HG03439 (cell line): ENCODE measurements around the gene EEIG2.
"Not testable (repeated sequence)": the region's sequence is repeated elsewhere in the genome, so short reads cannot be mapped to it uniquely, and the experiment has no call there.

Experiments used
- ATAC-seq: cut with Tn5 transposase; IDR thresholded peaks from one replicate; pipeline ENCODE4 v1.9.1; 2021; ENCODE audit warnings: mild to moderate bottlenecking, moderate library complexity; ENCODE audit not compliant: unreplicated experiment

Gene EEIG2

DNA sequence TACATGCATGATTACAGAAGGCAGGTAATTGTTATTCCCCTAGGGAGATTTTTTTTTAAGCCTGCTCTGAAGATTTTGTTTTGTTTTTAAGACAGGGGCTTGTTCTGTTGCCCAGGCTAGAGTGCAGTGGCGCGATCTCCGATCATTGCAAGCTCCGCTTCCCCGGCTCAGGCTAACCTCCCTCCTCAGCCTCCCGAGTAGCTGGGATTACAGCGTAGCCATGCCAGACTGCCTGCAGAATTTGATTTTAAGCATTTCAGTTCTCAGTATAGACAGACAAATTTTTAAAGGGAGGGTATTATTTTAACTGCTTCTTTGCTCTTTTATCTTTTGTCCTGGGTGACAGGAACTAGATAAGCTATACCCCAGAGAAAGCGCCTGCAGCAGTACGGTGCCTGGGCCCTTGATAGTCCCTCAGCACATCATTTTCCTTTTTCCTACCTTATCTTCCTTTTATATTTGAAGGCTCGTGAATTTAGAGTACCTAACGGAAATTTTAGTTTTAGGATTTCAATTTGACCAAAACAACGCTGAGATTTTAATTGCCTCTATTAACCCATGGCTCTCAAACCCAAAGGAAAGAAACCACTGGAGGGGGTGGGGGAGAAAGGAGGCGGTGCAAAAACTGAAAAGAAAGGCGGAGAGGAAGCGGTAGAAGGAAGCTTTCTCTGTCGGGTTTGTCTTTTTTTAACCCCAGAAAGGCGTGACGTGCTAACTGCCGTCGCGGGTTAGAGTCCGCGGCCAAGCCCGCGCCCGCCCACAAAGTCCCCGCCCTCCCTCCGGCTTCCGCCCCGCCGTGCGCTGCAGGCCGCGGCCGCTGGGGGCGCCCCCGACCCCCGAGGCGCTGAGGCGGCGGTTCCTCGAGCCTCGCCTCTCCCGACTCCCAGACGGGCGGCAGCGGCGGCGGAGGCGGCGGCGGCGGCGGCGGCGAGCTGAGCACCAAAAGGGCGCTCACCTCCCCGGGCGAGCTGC, at the start of gene EEIG2:
EEIG2 (plus strand) TSS at position 886 of the 972 bp plus-strand sequence. CDS start 329 bp downstream, outside the sequence.
- peak; percentile 76 for ATAC-seq

DNA sequence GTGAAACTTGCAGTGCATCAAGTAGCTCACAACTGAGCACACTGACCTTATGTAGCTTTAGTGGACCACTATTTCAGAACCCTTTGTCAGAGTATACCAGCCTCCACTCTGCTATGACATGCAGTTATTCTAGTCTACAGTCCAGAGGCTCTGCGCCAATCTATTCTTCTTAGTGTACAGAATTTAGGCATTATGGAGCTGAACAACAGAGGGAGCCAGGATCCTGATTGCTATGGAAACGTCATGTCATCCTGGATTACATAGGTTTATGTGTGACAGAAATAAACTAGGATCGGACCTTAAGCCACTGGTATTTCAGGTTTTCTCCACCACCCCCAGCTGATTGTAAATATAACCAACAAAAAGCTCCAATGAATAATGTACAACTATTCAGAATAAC, 48.1 kb upstream of the EEIG2 start:
- ATAC-seq: no peak

DNA sequence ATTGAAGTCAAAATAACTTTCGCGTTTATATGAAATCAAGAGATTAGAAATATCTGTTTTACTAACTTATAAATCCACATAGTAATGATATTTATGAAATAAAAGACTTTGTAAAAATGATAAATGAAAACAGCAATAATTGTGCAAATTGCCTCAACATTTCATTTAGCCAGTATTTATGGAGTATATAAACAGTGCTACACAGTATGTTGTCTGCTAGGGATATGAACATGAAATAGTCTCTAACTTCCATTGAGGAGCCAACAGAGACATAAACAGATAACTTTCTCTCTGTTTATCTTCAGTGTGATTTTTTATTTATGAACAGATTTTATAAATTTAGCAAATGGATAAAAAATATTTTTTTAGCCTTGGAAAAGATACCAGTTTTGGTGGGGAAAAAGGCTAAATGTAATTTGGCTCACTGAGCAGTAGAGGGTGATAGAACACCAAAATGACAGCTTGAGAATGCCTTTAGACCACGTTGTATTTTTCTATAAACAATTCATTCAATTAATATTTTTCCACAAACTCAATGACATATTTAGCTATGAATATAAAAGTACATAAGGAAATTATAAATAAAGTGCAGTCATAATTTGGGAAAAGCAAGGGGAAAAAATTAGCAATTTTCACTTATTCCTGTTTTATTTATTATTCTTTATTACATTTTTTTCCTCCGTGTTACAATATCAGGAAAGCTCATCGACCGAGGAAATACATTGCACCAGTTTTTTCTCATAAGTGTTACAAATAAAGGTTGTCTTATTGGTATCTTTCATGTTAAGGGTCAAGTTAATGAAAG, 47.5 kb upstream of the EEIG2 start:
- peak; percentile 58 for ATAC-seq

DNA sequence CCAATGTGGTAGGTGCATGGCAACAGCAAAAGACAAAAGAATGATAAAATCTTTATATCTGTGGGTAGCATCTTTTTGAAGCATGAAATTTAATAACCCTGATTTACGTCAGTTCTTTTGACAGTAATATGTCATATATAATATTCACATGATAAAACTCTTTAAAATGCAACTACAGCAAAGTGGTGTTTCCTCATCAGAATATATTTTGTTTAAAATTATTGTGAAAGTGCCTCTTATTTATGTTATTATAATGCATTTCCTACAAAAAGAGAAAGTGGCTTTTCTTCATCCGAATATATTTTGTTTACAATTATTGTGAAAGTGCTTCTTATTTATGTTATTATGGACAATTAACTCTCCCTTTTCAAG, 46.9 kb upstream of the EEIG2 start:
- ATAC-seq: no peak

DNA sequence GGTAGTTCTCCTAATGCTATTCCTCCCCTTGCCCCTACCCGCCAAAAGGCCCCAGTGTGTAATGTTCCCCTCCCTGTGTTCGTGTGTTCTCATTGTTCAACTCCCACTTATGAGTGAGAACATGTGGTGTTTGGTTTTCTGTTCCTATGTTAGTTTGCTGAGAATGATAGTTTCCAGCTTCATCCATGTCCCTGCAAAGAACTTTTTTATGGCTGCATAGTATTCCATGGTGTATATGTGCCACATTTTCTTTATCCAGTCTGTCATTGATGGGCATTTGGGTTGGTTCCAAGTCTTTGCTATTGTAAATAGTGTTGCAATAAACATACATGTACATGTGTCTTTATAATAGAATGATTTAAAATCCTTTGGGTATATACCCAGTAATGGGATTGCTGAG, 46.0 kb upstream of the EEIG2 start:
- ATAC-seq: not testable (repeated sequence)

DNA sequence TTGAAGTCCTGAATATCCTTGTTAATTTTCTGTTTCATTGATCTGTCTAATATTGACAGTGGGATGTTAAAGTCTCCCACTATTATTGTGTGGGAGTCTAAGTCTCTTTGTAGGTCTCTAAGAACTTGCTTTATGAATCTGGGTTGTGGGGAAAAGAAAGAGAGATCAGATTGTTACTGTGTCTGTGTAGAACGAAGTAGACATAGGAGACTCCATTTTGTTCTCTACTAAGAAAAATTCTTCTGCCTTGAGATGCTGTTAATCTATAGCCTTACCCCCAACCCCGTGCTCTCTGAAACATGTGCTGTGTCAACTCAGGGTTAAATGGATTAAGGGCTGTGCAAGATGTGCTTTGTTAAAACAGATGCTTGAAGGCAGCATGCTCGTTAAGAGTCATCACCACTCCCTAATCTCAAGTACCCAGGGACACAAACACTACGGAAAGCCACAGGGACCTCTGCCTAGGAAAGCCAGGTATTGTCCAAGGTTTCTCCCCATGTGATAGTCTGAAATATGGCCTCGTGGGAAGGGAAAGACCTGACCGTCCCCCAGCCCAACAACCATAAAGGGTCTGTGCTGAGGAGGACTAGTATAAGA, 42.5 kb upstream of the EEIG2 start:
- ATAC-seq: not testable (repeated sequence)

DNA sequence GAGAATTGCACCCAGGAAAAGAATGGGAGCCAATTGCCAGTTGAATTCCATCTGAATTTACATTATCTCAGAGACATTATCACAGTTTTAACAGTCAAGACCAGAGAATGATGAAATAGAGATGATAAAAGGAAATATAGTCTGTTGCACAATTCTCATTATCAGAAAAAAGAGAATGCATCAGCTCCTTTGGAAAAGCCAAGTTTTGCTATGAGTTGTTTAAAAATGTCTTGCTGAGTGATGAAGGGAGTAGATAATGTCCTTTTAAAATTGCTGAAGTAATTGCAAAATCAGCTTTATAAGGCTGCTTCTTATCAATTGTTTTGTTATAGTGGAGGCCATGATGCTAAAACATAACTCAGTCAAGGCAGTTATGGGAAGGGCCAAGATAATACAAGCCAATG, 37.9 kb upstream of the EEIG2 start:
- no peak for ATAC-seq

DNA sequence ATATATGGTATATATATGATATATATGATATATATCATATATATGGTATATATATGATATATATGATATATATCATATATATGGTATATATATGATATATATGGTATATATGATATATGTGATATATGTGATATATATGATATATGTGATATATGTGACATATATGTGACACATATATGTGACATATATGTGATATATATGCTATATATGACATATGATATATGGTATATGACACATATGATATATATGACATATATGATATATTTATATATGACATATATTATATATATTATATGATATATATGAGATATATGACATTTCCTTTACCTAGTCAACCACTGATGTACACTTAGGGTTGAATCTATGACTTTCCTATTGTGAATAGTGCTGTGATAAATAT, 36.1 kb upstream of the EEIG2 start:
- no peak for ATAC-seq

DNA sequence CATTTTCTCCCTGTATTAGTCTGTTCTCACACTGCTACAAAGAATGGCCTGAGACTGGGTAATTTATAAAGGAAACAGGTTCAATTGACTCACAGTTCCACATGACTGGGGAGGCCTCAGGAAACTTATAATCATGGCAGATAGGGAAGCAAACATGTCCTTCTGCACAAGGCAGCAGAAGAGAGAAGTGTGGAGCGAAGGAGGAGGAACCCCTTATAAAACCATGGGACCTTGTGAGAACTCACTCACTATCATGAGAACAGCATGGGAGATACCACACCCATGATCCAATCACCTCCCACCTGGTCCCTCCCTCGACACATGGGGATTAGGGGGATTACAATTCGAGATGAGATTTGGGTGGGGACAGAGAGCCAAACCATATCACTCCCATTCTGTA, 35.2 kb upstream of the EEIG2 start:
- ATAC-seq: no peak

DNA sequence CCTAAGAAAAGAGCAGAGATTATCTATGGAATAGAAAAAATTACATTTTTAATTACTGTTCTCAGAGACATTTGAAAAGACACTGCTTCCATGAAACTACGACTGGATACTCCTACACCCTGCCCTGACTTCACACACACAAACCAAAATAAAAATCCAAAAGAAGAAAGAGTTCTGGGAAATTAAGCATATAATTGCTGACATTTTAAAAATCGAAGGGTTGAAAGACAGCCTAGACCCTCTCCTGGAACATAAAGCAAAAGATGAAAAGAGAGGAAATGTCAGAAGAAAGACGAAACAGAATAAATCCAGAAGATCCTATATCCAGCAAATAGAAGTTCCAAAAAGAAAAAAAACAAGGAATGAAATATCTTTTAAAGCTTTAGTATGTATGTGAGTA, 32.8 kb upstream of the EEIG2 start:
- no peak for ATAC-seq

DNA sequence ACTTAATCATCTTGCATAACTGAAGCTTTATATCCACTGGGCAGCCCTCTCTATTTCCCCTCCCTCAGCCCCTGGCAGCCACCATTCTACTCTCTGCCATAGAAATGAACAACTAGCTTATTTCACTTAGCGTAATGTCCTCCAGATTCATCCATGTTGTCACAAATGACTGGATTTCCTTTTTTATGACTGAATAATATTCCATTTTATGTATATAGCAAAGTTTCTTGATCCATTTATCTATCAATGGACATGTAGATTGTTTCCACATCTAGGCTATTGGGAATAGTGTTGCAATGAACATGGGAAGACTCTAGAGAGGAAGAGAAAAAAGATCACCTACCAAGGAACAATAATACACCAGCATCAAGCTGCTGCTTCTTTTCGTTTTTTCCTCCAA, 32.1 kb upstream of the EEIG2 start:
- no peak for ATAC-seq

DNA sequence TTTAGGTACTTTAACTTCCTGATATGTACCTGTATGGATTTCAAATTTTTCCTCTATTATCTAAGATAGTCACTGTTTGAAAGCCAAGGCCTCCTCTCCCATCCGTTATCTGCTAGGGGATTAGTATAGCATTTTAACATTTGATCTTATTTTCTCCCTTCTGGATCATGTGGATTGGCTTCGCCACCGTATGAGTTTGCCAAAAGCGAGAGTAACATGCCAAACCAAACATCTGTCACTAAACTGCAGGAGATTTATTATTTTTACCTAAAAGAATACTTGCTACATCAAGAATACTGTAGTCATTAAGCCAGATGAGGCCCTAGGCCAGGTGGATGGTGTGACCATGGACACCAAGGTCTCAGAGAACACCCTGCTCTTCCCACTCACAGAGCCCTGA, 28.5 kb upstream of the EEIG2 start:
- no peak for ATAC-seq

DNA sequence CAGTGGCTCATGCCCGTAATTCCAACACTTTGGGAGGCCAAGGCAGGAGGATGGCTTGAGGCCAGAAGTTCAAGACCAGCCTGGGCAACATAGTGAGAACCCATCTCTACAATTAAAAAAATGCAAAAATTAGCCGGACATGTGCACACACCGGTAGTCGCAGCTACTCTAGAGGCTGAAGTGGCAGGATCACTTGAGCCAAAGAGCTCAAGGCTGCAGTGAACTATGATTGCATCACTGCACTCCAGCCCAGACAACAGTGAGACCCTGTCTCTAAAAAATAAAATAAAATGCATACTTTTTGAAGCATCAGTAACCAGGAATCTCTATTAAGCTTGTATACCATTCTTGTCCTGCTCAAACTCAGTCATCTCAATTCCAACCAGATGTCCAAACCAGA, 27.2 kb upstream of the EEIG2 start:
- ATAC-seq: no peak

DNA sequence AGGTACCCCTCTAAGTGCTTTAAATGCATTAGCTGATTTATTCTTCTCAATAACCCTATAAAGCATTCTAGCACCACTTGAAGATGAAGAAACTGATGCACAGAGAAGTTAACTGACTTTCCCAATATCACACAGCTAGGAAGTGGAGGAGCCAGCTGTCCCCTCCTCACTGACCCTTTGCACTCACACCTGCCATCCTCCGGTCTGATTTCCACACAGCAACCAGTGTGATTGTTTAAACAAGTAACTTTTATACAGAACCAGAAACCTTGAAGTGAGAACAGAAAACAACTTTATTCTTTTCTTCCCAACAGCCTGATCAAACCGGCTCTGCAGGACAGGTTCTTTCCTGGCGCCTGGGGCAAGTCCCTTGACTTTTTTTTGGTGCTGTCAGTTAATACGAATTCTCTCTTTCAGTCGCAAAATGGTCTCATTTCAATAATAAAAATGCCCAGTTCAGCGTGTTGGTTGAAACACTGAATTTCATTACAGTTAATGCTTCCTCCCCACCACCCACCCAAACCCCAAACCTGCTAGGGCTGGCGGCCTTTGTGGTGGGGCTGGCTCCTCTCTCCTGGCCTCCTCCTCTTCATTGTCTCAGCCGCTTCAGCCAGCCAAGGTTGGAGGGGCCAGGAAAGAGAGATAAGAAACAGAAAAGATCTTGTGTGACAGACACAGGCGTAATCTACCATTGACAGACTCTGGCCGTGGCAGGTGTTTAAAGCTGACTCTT, 26.4 kb upstream of the EEIG2 start:
- ATAC-seq: no peak

DNA sequence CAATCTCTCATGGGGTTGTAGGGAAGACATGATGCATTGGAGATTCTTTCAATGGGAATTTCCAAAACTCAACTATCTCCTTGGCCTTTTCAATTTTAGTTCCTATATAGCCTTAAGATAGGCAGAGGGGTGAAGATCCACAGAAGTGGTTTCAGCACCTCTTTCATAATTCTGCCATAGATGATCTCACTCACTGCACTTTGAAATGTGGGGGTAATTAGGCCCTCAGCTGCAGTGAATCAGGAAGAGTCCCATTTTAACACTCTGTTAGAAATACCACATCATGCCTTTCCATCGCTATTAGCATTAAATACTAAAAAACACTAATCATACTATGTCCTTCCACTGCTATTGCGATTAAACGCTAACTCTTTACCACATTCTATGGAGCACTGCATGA, 25.1 kb upstream of the EEIG2 start:
- ATAC-seq: no peak

DNA sequence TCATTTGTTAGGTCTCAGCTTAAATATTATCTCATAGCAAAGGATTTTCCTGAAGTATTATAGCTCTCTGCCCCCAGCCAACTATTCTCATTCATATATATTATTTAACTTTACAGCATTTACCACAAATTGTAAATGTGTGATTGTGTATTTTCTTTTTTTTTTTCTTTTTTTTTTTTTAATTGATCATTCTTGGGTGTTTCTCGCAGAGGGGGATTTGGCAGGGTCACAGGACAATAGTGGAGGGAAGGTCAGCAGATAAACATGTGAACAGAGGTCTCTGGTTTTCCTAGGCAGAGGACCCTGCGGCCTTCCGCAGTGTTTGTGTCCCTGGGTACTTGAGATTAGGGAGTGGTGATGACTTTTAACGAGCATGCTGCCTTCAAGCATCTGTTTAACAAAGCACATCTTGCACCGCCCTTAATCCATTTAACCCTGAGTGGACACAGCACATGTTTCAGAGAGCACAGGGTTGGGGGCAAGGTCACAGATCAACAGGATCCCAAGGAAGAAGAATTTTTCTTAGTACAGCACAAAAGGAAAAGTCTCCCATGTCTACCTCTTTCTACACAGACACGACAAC, 24.5 kb upstream of the EEIG2 start:
- not testable (repeated sequence) for ATAC-seq

DNA sequence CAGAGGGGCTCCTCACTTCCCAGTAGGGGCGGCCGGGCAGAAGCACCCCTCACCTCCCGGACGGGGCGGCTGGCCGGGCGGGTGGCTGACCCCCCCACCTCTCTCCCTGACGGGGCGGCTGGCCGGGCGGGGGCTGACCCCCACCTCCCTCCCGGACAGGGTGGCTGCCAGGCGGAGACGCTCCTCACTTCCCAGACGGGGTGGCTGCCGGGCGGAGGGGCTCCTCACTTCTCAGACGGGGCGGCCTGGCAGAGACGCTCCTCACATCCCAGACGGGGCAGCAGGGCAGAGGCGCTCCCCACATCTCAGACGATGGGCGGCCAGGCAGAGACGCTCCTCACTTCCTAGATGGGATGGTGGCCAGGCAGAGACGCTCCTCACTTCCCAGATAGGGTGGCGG, 23.9 kb upstream of the EEIG2 start:
- not testable (repeated sequence) for ATAC-seq

DNA sequence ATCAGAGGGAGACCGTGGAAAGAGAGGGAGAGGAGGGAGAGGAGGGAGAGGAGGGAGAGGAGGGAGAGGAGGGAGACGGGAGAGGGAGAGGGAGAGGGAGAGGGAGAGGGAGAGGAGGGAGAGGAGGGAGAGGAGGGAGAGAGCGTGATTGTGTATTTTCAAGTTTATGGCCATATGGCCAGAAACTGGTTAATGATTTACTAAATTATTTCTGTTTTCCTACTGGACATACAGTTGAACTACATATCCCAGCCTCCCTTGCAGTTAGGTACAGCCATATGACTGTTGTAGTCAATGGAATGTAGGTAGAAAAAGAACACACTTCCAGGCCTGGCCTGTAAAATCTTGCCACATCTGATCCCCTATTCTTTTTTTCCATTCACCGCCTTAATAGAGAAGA, 23.1 kb upstream of the EEIG2 start:
- not testable (repeated sequence) for ATAC-seq

DNA sequence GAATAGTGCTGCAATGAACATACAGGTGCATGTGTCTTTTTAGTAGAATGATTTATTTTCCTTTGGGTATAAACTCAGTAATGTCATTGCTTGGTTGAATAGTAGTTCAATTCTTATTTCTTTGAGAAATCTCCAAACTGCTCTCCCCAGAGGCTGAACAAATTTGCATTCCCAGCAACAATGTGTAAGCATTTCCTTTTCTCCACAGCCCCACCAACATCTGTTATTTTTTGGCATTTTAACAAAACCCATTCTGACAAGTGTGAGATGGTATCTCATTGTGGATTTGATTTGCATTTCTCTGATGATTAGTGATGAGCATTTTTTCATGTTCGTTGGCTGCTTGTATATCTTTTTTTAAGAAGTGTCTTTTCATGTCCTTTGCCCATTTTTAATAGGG, 21.9 kb upstream of the EEIG2 start:
- no peak for ATAC-seq

DNA sequence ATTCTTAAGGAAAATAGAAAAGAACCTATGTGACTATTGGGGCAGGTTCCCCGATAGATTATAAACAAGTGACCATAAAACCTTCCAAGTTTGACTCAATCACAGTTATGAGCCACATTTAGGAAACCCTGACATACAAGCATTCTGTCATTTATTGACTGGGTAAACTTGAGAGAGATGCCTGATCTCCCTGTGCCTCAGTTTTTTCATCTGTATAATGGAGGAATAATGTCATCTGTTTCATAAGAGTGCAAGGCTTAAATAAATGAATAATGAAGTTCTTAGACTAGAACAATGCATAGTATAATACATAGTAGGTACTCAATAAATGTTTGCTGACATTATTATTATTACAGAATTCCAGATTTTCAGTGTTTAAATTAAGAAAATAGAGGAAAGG, 18.9 kb upstream of the EEIG2 start:
- no peak for ATAC-seq

DNA sequence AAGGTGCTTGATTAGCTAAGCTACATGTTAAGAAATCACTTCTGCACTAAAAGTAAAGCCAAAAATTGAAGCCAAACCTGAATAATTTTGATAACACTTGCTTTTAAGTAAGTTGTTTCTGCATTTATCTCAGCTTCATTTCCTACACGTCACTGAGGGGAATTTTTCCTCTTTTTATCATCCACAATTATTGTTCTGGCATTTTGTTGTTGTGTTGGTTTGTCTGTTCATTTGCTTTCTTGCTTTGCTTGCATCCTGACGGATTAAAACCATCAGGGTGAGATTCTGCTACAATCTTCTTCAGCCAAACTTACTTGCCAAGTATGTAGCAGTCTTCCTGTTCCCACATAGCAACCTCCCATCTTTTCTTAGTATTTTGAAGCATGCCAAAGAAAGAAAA, 18.0 kb upstream of the EEIG2 start:
- no peak for ATAC-seq
